HG03108 (cell line): ENCODE measurements around the gene JUP.

ENCODE experiments used
- ATAC-seq: cut with Tn5 transposase; IDR thresholded peaks from one replicate; pipeline ENCODE4 v1.9.1; 2021; ENCODE audit warnings: moderate library complexity; ENCODE audit not compliant: unreplicated experiment

Gene JUP

DNA sequence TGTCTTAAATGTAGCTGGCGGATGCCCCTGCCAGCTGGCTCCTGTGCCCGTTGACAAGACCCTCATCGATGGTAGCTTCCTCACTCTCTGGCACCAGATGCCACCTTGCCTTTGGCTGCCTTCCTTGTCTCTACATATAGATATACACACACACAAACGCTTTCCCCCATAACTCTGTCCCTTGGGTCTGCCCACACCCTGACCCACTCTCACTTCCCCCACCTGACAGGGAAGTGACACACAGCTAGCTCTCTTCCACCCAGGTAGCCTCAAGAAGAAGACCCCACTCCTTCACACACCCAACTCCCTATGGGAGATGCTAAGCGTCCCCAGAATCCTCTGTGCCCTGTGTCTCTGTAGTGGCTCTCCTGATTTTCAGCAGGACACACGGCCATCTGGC is 25.6 kb downstream of the JUP start:
- ATAC-seq, result no peak

DNA sequence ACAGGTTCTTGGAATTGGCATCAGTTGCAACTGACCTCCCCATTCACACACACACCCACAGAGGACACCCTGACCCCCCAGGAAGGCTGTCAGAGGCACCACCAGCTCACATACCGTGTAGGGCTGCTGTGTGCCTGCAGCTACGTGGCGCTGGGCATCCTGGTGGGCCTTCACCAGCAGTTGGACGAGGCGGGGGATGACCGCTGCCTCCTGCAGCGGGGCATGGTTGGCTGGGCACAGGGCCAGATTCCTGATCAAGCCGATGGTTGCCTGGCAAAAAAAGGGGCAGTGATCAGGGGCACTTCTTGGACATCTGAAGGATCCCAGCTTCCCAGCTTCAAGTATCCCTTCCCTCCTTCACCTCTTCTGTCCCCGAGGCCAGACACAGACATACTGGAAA is 27.9 kb downstream of the JUP start:
- no peak for ATAC-seq

DNA sequence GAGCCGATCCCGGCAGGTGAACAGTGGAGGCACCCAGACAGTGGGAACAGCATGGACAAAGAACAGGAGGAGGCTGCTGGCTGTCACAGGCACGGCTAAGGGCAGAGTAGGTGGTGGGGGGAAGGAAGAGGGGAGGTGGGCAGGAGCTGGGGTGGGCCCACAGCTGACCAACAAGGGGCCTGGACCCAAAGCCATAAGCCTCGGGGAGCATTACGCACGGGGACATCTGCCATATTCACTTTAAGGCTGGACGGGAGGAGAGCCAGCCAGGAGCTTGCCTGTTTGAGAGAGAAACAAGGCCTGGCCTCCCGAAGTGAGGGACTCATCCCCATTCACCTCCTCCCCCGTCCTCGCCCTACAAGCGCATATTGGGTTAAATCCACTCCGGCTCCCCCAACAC is 32.4 kb downstream of the JUP start:
- no peak for ATAC-seq

DNA sequence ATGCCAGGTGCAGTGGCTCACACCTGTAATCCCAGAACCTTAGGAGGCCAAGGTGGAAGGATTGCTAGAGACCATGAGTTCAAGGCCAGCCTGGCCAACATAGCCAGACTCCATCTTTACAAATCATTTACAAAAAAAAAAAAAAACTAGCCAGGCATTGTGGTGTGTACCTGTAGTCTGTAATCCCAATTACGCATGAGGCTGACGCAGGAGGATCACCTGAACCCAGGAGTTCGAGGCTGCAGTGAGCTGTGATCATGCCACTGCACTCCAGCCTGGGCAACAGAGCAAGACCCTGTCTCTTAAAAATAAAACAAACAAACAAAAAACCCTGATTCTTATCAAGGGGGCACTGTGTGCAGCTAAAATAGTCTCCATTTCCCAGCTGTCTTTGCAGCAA is 35.2 kb downstream of the JUP start:
- no peak for ATAC-seq

DNA sequence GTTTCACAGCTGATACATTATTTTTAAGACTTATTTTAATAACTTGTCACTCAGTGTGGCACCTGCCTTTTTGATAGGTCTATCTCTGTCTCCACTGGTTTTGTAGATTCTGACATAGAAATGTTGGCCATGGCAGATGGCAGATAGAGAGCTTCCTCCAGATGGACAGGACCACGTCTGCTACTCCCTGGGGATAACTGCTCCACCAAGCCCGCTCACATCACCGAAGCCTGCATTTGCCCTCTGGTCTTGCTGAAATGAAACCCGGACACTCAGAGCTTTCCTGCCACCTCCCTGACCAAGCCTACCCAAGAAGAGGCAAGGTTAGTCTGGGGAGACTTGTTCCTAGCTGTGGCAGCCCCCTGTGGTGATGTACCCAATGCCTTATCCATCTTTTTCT is 35.6 kb downstream of the JUP start:
- no peak for ATAC-seq

DNA sequence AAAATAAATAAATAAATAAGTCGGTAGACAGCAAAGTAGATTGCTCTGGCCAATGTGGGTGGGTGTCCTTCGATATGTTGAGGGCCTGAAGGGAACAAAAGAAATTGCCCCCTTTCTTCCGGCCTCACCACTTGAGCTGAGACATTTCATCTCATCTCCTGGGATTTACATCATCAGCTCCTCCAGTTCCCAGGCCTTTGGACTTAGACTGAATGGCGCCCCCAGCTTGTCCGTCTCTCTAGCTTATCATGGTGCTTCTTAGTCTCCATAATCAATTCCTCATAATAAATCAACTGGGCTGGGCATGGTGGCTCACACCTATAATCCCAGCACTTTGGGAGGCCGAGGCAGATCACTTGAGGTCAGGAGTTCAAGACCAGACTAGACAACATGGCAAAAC is 38.2 kb downstream of the JUP start:
- no peak for ATAC-seq

DNA sequence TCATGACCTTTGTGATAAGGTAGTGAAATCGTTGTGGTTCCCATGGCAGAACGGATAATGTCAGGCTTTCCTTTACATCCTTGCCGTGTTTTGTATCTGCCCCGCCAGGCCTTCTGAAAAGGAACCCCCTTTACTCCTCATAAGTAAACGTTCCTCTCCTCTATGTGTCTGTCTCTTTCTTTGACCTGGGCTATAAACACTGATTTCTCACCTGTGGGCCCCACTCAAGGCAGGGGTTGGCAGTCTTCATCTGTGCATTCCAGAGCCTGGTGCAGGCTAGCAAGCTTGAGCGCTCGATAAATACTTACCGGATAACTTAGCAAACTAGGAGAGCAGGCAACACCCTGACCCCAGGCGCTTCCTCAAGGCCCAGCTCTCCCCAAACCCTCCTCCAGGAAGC is 44.8 kb downstream of the JUP start:
- ATAC-seq, result no peak

DNA sequence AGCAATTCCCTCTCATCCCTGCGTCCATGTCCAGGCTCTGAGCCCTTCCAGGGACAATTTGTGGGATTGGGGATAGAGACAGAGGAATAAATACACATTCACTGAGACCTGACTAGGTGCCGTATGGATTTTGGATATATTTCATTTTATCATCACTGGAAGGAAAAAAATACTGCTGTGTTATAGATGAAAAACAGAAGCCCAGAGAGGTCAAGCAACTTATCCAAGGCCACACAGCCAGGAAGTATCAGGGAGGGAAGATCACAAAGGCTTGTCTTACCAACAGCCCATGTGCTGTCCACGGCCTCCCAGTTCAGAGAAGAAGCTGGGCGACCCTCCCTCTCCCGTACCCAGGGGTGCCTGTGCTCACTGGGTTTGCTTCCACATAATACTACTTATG is 46.0 kb downstream of the JUP start:
- no peak for ATAC-seq

DNA sequence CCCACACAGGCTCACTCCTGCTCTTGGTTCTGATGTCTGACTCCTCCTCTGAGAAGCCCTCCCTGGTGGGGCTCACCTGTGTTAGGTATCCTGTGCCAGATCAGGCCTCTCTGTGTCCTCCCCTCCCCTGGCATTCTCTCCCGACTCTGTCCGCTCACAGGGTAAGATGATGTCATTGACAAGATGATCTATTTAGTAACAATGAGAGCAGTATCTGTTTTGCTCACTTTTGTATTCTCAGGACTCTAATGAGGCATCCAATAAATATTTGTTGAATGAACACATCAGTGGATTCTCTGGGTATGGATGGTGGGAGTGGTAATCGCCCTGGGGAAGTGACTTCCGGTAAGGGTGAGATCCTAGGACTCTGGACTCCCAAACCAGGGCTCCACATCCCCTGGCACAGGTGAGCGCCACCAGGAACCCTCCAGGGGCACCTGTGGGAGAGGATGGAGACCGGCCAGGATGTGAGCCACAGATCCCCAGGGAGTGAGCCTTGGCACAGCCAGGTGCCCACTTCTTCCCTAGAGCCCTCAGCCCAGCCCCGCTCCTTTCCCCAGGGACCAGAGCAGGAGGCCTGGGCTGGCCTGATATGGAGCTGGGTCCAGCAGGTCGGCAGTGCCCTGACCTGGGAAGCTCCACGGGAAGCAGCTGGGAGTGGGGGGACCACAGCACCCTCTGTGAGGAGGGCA is 46.7 kb downstream of the JUP start:
- no peak for ATAC-seq

DNA sequence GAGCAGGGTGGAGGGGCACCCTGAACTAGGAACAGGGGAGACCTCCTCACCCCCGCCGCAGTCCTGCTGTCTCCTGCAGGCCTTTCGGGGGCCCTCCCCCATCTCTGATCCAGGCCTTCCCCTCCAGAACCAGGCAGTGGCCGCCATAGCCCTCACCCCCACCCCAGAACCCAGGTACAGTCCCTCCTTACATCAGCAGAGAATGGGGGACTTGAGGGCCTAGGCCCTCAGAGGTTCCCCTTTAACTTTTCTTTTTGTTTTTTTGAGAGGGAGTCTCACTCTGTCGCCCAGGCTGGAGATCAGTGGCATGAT is 47.8 kb downstream of the JUP start:
- no peak for ATAC-seq

DNA sequence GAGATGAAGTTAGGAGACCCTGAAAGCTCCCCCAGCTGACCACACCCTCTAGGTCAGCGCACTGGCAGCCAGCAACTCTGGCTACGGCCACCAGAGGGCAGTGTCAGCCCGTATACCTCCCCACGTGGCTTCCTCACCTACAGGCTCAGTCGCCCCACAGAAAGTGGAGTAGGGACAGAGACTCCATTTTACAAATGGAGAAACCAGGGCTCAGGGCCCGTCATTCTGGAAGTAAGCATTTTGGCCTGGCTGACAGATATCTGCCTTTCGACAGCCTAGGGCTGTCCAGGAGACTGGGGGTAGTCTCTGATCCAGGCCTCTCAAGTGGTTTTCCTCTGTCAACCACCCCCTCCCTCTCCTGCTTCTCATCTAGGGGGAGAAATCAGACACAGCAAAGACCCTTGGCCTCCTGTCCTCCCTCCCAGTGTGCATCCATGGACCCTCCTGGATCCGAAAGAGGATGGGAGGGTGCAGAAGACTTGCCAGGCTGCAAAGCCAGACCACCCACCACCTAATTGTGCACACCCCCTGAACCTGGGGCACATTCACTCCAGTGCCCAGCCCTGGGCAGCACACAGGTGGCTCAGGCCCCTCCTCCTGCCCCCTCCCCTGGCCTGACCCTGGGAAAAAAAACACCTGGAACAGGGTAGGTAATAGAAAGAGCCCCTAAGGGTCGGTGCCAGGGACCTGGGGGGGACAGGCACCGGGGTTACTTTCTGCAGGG is 48.3 kb downstream of the JUP start:
- ATAC-seq, result no peak

DNA sequence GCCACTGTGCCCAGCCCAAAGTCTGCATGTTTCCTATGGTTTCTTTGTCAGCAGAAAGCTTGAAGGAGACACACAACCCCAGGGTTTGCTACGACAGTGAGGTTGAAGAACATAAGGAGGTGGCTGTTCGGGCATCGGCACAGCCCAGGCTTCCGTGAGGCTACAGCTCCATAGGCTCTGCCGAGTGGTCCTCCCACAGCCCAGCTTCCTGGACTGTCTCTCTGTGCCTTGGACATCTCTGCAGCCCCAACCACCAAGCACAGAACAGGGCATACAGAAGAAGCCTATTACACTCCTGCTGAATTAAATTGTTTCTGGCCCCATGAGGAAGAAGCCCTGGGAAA is 48.9 kb downstream of the JUP start:
- ATAC-seq, result no peak

DNA sequence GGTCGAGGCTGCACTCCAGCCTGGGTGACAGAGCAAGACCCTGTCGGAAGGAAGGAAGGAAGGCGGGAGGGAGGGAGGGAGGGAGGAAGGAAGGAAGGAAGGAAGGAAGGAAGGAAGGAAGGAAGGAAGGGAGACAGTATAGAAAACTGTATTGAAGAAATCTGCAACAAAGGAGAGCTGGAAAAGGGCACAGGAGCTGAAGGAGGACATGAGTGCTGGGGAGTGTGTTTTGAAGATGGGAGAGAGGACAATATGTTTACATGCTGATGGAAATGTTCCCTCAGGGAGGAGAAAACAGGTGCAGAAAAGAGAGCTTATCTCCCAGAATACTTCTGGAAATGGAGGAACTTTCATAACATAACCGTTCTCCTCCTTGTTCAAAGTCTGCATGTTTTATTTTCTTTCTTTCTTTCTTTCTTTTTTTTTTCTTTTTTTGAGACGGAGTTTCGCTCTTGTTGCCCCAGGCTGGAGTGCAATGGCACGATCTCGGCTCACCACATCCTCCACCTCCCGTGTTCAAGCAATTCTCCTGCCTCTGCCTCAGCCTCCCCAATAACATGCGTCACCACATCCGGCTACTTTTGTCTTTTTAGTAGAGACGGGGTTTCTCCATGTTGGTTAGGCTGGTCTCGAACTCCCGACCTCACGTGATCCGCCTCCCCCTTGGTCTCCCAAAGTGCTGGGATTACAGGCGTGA is 49.4 kb downstream of the JUP start:
- ATAC-seq, result no peak

DNA sequence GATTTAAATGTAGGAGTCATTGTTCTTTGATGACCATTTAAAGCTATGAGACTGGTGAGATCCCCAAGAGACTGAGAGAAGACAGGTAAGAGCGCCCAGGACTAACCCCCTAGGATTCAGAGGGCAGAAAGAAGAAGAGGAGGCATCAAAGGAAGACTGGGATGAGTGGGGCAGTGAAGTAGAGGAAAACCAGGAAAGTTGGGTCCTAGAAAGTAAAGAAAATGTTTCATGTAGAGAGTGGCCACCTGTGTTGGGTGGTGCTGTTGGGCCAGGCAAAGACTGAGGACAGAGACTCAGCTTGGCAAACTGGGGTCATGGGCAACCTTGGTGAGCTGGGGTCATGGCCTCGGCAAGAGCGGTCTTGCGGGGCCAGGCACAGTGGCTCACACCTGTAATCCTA is 50.8 kb downstream of the JUP start:
- no peak for ATAC-seq

DNA sequence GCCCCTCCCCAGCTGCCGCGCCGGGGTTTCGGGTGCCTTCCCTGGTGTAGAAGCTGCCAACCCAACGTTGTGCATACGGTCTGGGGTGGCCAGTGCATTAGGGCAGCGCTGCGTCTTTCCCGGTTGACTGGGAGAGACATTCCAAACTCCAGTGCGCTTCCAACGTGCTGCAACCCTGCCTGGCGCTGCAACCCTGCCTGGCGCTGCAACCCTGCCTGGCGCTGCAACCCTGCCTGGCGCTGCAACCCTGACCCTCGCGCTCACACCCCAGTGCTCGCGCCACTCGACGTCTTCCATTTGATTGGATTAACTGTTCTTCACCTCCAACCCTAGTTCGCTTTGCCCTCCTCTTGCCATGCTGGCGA is 51.6 kb downstream of the JUP start:
- no peak for ATAC-seq

DNA sequence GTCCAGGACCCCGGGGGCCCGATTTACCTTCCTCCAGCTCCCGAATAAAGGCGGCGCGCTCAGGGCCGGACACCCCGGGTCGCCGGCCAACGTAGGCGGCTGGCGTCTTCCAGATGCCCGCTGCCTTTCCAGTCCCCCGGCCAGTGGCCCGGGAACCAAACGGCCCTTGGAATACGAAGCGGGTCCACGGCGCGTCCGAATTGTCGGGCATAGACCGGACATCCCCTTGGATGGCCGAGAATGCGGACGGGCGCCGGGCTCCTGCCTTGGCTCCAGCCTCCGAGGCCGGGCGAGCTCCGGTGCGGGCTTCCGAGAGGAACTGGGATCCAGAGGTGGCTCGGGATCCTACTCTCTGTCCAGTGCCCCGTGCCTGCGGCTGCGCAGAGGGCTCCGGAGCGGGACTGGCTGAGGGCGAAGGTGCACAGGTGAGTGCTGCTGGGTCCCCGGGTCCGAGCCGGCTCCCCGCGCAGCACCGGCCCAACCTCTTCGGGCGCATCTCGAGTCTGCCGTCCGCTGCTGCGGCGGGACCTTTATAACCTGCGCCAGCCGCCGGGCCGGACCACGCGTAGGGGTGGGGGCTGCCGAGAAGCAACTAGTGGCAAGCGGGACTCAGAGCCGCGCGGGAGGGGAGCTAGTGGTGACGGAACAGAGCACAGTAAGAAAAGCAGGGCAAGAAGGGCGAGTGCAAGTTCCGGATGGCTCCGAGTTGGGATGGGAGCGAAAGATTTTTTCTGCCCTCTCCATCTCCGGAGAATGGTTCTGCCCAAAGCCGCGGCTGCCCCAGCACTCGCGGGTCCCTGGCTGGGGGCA is 52.2 kb downstream of the JUP start, which contains the start of gene HAP1:
HAP1 (minus strand) TSS at position 505 of the 810 bp plus-strand sequence; CDS start at position 496, 9 bp downstream.
- ATAC-seq, result no peak

DNA sequence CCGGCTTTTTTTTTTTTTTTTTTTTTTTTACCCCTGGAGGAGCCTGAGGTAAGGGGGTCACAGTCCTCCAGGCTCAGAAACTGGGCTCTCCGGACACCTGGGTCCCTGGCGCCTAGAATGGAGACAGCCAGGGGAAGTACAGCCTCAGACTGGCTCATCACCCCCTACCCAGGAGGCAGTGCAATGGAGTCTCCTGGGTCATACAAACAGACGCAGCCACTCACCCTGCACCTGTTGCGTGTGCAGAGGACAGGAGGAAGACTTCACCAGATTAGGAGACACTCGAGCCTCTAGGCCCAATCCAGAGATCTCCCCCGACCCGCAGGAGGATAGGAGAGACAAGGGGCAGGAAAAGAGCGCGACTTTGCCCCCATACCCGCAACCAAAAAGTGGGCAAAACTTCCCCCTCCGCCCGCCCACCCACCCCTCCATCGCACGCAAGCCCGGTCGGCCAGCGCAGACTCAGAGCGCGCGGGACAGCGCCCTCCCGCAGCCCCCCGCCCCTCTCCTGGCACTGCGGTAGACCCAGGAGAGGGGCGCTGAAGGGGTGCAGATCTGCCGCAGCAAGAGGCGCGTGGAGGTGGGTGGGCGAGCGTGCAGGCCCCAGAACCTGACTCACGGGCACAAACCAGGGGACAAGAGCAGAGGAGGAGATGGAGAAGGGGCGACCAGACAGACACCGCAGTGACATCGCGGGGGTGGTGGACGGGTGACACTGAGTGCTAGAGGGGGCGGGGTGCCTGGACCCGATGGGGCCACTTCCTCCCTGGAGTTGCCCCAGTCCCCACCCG is 53.0 kb downstream of the JUP start:
- no peak for ATAC-seq

DNA sequence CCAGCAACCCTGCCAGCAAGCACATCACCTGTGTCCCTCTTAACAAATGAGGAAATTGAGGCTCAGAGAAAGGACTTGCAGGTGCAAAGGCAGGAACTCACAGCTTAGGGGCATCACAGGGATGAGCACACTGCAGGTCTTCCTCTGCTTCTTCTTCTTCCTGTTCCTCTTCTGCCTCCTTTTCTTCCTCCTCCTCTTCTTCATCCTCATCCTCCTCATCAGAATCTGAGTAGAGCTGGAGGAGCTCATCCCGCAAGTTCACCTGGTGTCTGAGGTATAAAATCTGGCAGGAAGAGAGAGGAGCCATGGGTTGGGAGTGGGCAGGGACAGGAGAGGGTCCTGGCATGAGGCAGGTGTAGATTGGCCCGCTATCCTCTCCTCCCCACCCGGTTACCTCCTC is 54.7 kb downstream of the JUP start:
- ATAC-seq, result no peak

DNA sequence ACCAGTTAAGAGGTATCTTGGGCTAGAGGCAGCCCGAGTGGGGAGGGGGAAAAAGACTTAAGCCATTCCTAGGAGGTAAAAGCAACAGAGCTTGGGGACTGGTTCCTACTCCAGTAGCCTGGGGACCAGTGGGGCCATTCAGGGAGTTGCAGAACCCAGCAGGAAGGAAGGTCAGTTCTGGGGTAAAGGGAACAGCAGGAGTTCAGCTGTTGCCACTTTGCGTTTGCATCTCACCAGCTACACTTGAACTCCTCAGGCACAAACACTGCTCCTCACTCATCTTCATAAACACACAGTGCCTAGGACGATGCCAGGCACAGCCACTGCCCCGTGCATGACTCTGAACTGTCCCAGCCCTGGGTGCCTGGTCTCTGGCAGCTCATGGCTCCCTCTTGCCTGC is 56.0 kb downstream of the JUP start:
- ATAC-seq, result no peak

DNA sequence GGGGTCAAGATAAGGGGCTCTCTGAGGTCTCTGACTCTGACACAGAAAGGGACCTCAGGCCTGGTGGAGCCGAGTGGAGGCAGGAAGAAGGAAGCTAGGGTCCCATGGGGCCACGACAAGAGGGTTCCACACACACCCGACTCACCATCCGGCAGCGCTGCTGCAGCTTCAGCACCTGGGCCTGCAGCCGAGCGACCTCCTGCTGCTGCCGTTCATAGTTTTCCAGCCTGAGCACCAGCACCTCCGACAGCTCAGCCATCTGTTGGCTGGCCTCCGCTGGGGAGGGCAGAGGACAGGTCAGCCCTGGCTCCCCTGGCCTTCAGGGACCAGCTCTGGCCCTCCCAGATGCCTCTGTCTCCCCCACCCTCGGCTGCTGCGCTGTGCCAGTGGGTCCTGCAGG is 58.5 kb downstream of the JUP start:
- no peak for ATAC-seq

DNA sequence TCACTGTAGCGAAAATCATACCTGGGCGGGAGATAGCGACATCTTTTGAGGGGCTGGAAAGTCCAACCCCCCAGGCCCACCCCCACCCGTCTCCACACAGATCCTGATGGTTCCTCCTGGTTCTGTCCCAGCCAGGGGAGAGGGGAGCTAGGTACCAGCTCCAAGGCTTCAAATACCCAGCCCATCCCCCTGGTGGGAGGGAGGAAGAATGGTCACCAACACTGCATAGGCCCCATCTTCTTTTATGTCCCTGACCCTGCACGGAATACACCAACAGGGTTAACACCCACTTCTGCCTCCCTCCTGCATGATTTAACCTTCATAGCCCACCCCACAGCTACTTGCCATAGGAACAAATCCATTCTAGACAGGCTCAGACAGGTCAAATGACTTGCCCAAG is 61.4 kb downstream of the JUP start:
- ATAC-seq, result no peak
